BJ (cell line): ENCODE results near the gene ASCL2. TPM values are rescaled to one million over a fixed set of nuclear protein-coding genes. Genes with fewer than 3 reads are reported as not detected.

Experiments
- CTCF ChIA-PET: fragments of 350-600 bp; formaldehyde crosslinking; extraction: SDS; loops from one replicate; lab custom pipeline; 2021; ENCODE audit warnings: antibody characterized with exemption, inconsistent platforms; lab: Yijun Ruan, JAX
- POLR2A ChIA-PET: fragments of 300-600 bp; sonication (Branson Sonifier 250); formaldehyde crosslinking; extraction: SDS; loops from one replicate; lab custom pipeline; 2021; ENCODE audit warnings: antibody characterized with exemption; lab: Charles Lee
- DNase-seq: peaks from one replicate; pipeline ENCODE4 v3.0.0-alpha.2; 2011; ENCODE audit warnings: low read depth
- H3K27me3 ChIP-seq: 2 replicates; pipeline ENCODE4 v1.6.0; 2011; ENCODE audit warnings: low read length; ENCODE audit not compliant: control insufficient read depth, insufficient read depth
- H3K36me3 ChIP-seq: 2 replicates; pipeline ENCODE4 v1.5.1; 2011; ENCODE audit warnings: low read length; ENCODE audit not compliant: control insufficient read depth, insufficient read depth
- H3K4me3 ChIP-seq: 2 replicates; pipeline ENCODE4 v1.5.1; 2011; ENCODE audit warnings: low read depth, mild to moderate bottlenecking, control low read depth, low read length
- polyA plus RNA-seq: library from polyadenylated mRNA; depleted of rRNA; stranded (reverse); fragments of >200 nt; gene quantifications from 2 replicates; pipeline ENCODE4 v1.2.3, GENCODE V29; 2011
- TF ChIP-seq, protein P1 (sequence below): IDR thresholded peaks from 2 replicates; pipeline ENCODE4 v1.5.1; 2011; ENCODE audit warnings: low read depth, mild to moderate bottlenecking, control low read depth, inconsistent platforms, low read length, moderate library complexity; ENCODE audit not compliant: insufficient read depth

The ASCL2 gene
- polyA plus RNA-seq, 1 experiment = not detected

DNA sequence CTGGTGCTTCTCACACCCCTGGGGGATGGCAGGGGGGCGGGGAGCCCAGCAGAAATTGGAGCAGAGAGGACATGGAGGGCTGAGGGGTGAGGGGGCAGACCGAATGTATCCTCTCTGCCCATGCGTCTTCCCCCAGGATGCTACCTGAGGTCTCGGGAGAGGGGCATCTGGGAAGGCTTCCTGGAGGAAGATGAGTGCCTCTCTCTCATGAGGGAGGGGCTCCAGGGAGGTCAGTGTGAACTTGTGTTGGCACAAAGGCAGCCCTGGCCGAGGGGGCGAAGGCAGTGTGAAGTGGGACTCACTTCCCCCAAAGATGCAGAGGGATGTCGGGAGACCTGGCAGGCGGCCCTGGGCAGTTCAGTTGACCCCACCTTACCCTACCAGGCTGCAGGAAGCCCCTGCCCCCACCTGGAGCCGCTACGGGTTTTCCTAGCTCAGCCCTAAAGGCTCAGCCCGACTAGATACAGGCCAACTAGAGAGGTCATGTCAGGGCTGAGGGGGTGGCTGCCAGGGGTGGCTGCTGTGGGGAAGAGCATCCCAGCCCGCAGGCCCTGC lies 10.4 kb downstream of the ASCL2 start:
- Histone ChIP-seq H3K27me3 (peaks cover 4% of the 10 kb centered on the region), H3K4me3 (no peak overlapping the region), H3K36me3 (no peaks in the 10 kb centered on the region)
- ChIA-PET CTCF (no interaction called here), POLR2A (no interaction called here)
- TF ChIP-seq, protein P1, sequence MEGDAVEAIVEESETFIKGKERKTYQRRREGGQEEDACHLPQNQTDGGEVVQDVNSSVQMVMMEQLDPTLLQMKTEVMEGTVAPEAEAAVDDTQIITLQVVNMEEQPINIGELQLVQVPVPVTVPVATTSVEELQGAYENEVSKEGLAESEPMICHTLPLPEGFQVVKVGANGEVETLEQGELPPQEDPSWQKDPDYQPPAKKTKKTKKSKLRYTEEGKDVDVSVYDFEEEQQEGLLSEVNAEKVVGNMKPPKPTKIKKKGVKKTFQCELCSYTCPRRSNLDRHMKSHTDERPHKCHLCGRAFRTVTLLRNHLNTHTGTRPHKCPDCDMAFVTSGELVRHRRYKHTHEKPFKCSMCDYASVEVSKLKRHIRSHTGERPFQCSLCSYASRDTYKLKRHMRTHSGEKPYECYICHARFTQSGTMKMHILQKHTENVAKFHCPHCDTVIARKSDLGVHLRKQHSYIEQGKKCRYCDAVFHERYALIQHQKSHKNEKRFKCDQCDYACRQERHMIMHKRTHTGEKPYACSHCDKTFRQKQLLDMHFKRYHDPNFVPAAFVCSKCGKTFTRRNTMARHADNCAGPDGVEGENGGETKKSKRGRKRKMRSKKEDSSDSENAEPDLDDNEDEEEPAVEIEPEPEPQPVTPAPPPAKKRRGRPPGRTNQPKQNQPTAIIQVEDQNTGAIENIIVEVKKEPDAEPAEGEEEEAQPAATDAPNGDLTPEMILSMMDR = no peak
- no peak for DNase-seq

GRCh38 chr11:2259466-2259830 lies 10.9 kb downstream of the ASCL2 start:
- Histone ChIP-seq H3K27me3 (peaks cover 4% of the 10 kb centered on the region), H3K4me3 (no peak overlapping the region), H3K36me3 (no peaks in the 10 kb centered on the region)
- ChIA-PET POLR2A (no interaction called here), CTCF (no interaction called here)
- DNase-seq = no peak
- TF ChIP-seq, protein P1 = no peak

DNA sequence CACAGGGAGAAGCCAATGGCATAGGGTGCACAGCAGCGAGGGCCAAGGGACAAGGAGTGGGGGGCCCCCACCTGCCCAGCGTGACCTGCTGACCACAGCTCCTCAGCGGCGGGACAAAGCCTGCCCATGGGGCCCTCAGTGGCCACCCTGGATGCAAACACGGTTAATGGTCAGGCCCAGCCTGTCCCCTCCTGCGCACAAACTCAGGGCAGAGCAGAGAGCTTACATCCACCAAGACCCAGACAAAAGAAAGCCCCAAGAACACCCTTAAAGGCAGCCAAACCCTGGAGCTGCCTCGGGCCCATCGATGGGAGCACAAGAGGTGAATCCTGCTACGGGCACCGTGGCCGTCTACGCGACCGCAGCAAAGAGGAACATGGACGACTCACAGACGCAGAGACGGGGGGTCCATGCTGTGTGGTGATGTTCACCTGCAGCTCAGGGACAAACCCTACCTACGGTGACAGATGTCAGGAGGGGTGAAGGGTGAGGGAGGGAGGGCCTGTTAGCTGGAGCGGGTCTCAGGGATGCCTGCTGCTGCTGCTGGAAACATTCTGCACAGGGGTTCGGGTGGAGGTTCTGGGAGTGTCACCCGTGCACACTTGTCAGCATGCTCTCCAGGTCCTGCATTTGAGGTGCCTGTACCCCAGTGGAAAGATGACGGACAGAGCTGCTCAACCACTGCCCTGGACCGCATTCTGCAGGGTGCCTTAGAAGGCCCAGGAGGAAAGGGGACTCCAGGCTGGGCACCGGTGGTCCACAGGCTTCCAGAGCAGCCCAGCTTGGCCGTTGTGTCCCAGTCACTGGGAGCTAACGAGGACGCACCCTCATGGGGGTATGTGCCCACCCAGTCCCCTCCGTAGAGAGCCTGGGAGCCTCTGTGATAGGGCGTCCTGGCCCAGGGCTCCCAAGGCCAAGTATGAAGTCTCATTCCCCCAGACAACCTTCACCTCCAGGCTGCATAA lies 11.6 kb downstream of the ASCL2 start:
- no peak for DNase-seq
- TF ChIP-seq, protein P1 = no peak
- CTCF ChIA-PET = no interaction called here
- Histone ChIP-seq H3K4me3 (no peak overlapping the region), H3K36me3 (no peaks in the 10 kb centered on the region), H3K27me3 (peaks cover 2% of the 10 kb centered on the region)
- POLR2A ChIA-PET = no interaction called here

DNA sequence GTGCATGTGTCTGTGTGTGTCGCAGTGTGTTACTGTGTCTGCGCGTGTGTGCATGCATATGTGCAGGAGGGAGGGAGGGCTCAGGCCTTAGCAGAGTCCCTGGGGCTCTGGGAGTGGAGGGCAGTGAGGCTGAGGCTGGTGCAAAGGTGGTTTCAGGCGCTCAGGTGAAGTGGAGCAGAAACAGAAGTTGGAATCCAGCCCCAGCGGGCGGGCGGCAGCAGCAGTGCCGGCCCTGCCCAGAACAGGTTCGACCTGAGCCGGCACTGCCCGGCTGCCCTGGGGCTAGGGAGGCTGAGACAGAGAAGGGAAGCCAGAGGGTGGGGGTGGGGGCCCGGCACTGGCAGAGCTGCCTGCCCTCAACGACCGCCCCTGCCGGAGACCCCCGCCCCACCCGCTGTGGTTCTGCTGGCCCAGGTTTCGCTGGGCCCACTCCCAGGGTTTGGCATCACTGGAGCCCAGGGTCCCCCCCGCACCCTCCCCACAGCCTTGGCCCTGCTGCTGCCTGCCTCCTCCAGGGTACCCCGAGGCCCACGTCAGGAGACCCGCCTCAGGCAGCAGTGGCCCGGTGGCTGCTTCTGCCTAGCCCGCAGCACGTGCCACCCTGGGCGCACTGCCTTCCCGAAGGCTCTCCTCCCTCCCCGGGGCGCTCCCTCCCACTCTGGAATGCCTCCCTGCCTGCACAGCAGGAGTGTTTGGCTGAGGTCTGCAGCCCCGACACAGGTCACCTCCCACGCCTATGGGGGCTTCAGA lies 13.3 kb downstream of the ASCL2 start:
- DNase-seq = no peak
- POLR2A ChIA-PET = no interaction called here
- no peak overlapping the region for H3K4me3 ChIP-seq
- H3K27me3 ChIP-seq = peaks cover 2% of the 10 kb centered on the region
- CTCF ChIA-PET = no interaction called here
- TF ChIP-seq, protein P1 = no peak
- no peaks in the 10 kb centered on the region for H3K36me3 ChIP-seq
